ENCODE measurements around the gene PPP1R17. TPM values are rescaled to one million over a fixed set of nuclear protein-coding genes. Genes with fewer than 3 reads are reported as not detected.

The PPP1R17 gene
- total and polyA plus RNA-seq, 2 donors (not counting 3 experiments of a cell fraction or from before 2014, with no cell fraction given) = not detected

- ChIA-PET CTCF (no interaction called here), POLR2A (no interaction called here)
- H2AFZ ChIP-seq (ENCODE audit: low read depth, low read length) = no peak overlapping the region
- H3K9ac ChIP-seq (replicated peaks; ENCODE audit: extremely low read depth, insufficient read depth, low read length) = no peak overlapping the region
- H3K4me2 ChIP-seq (ENCODE audit: insufficient read depth, low read length) = no peak overlapping the region
- no peak for FAIRE-seq
- intact Hi-C loops (cut with micrococcal nuclease) = no loop called here
- no peaks in the 10 kb centered on the region for H4K20me1 ChIP-seq (replicated peaks; ENCODE audit: control insufficient read depth, extremely low read depth, insufficient read depth, low read length)
- no peaks in the 10 kb centered on the region for H3K9me3 ChIP-seq (replicated peaks; ENCODE audit: control insufficient read depth, insufficient read depth, low read length)
- no peak overlapping the region for H3K27ac ChIP-seq (ENCODE audit: insufficient read depth, low read depth, low read length)
- no peaks in the 10 kb centered on the region for H3K9me1 ChIP-seq (replicated peaks; ENCODE audit: control insufficient read depth, extremely low read depth, insufficient read depth, low read length)
- TF ChIP-seq FOS (IDR thresholded peaks at IDR 0.05; ENCODE audit: borderline replicate concordance, insufficient read depth, low read length) (no peak), MAX (IDR thresholded peaks at IDR 0.05; ENCODE audit: insufficient read depth, insufficient read length) (no peak), JUN (IDR thresholded peaks at IDR 0.05; ENCODE audit: borderline replicate concordance, insufficient read depth, insufficient read length, low read depth) (no peak), MYC (IDR thresholded peaks at IDR 0.05; ENCODE audit: low read depth, low read length) (no peak), EZH2 (IDR thresholded peaks at IDR 0.05; ENCODE audit: borderline replicate concordance, low read depth, low read length, severe bottlenecking) (no peak), POLR2A (IDR thresholded peaks at IDR 0.05; ENCODE audit: low read depth, low read length) (no peak), POLR2AphosphoS5 (IDR thresholded peaks at IDR 0.05; ENCODE audit: insufficient read depth, low read depth, low read length) (no peak), CTCF (IDR thresholded peaks at IDR 0.05; ENCODE audit: extremely low read depth in 1 of 2, insufficient read depth in 1 of 2, low read depth in 1 of 2, low read length in 2 of 2) (no peak), GATA2 (IDR thresholded peaks at IDR 0.05; ENCODE audit: insufficient read depth, insufficient read length, low read depth, low read length) (no peak)
- H3K4me3 ChIP-seq (replicated peaks in 1 of 3; ENCODE audit: insufficient read depth in 1 of 3, low read depth in 1 of 3, low read length in 3 of 3) = no peak overlapping the region
- H3K4me1 ChIP-seq (ENCODE audit: control insufficient read depth, extremely low read depth, insufficient read depth, low read length) = no peaks in the 10 kb centered on the region
- H3K79me2 ChIP-seq (ENCODE audit: control insufficient read depth, insufficient read depth, low read length) = no peaks in the 10 kb centered on the region
- no peaks in the 10 kb centered on the region for H3K36me3 ChIP-seq (ENCODE audit: control insufficient read depth in 2 of 2, extremely low read depth in 1 of 2, insufficient read depth in 2 of 2, low read length in 2 of 2)
- DNase-seq (ENCODE audit: low read depth, low spot score) = no peak
- dilution Hi-C loops (cut with MboI; ENCODE audit: extremely low pct_ligation_motif_present, low sequenced_read_pairs) = no loop called here
- BruUV-seq (replicated peaks) = no TSS peak
- H3K27me3 ChIP-seq (ENCODE audit: control insufficient read depth in 2 of 2, insufficient read depth in 2 of 2, low read length in 2 of 2) = no peaks in the 10 kb centered on the region
Measured at GRCh38 chr7:31707089-31707488, 20.1 kb downstream of the PPP1R17 start.
